Esophagus muscularis mucosa (tissue), 4 donors: ENCODE measurements around the gene ZNF580. TPM values are rescaled to one million over a fixed set of nuclear protein-coding genes. Genes with fewer than 3 reads are reported as not detected.

Experiments used
- DNase-seq: peaks from one replicate; pipeline ENCODE4 v3.0.0-alpha.2; 2017; ENCODE audit errors: extremely low spot score
- H3K27ac ChIP-seq, 4 donors: fragments of 200-600 bp; sonication (generic); replicated peaks in 1 of 4; 1 replicate in 3 of 4; 2 replicates in 1 of 4; pipeline ENCODE4 v1.5.1; 2016 to 2019; ENCODE audit warnings: mild to moderate bottlenecking in 1 of 4
- H3K27me3 ChIP-seq, 4 donors: fragments of 200-600 bp; sonication (generic); one replicate each; pipeline versions ENCODE4 v1.5.1 to v1.6.0; 2016 to 2019
- H3K36me3 ChIP-seq, 4 donors: fragments of 200-600 bp; sonication (generic); one replicate each; pipeline ENCODE4 v1.5.1; 2016 to 2019
- H3K4me1 ChIP-seq, 4 donors: fragments of 200-600 bp; sonication (generic); one replicate each; pipeline ENCODE4 v1.5.1; 2016 to 2019
- H3K4me3 ChIP-seq, 4 donors: fragments of 200-600 bp; sonication (generic); 1 replicate in 2 of 4; 2 replicates in 2 of 4; pipeline ENCODE4 v1.5.1; 2016 to 2019; ENCODE audit warnings: mild to moderate bottlenecking in 4 of 4, moderate library complexity in 1 of 4
- H3K9me3 ChIP-seq, 4 donors: fragments of 200-600 bp; sonication (generic); 1 replicate in 3 of 4; 2 replicates in 1 of 4; pipeline ENCODE4 v1.5.1; 2016 to 2019
- EP300 ChIP-seq: sonication (generic); formaldehyde crosslinking; IDR thresholded peaks from one replicate; pipeline ENCODE4 v1.6.1; 2017; ENCODE audit warnings: antibody characterized with exemption
- POLR2A ChIP-seq: fragments of 450-650 bp; IDR thresholded peaks from one replicate; pipeline ENCODE4 v1.6.1; 2017; ENCODE audit warnings: antibody characterized with exemption, moderate library complexity, mild to moderate bottlenecking, low read depth
- POLR2AphosphoS5 ChIP-seq, 2 donors: sonication (generic); formaldehyde crosslinking; IDR thresholded peaks; one replicate each; pipeline ENCODE4 v1.6.1; 2017; ENCODE audit warnings: antibody characterized with exemption in 2 of 2
- WGBS: methylation state at CpG from one replicate; pipeline ENCODE4 v1.1.5; 2018; 5-methylcytosine and 5-hydroxymethylcytosine counted together
- intact Hi-C: fragments of 100-400 bp; cut with DNase I; formaldehyde crosslinking; loops from one replicate; pipeline ENCODE4 v1.15.1; 2023
- total RNA-seq, 4 donors: library from RNA; depleted of rRNA; stranded (reverse); fragments of >200 nt; gene quantifications; one replicate each; pipeline versions ENCODE4 v1.1.0 to v1.2.1, GENCODE V29; 2016
- TF ChIP-seq, protein P1 (sequence below), 3 experiments: fragments of 200-600 bp in 2 of 3; fragments of 450-650 bp in 1 of 3; sonication (generic) in 2 of 3; IDR thresholded peaks; one replicate each; pipeline ENCODE4 v1.5.1; 2017 to 2019; ENCODE audit warnings: antibody characterized with exemption in 3 of 3, mild to moderate bottlenecking in 2 of 3, moderate library complexity in 1 of 3

Gene ZNF580
- total RNA-seq, 4 donors from 2014 or later = 38.3 to 66.8 (median 43.1) TPM

GRCh38 chr19:55678121-55678671 lies 37.4 kb downstream of the ZNF580 start:
- 85% methylated on average over 8 of the region's 21 CpGs for WGBS
- intact Hi-C loops = no loop called here
- Histone ChIP-seq H3K36me3 (peaks cover 26 to 69% (median 65%) of the 10 kb centered on the region in 4 donors), H3K4me3 (no peak overlapping the region), H3K27ac (peak overlapping the region in 2 of 4 donors; percentile 25 to 41), H3K4me1 (peaks cover 38 to 74% (median 58%) of the 10 kb centered on the region in 4 donors), H3K9me3 (no peaks in the 10 kb centered on the region), H3K27me3 (no peaks in the 10 kb centered on the region)
- TF ChIP-seq EP300 (no peak), POLR2A (no peak), POLR2AphosphoS5 (IDR thresholded peaks at IDR 0.05) (no peak)
- TF ChIP-seq, protein P1, sequence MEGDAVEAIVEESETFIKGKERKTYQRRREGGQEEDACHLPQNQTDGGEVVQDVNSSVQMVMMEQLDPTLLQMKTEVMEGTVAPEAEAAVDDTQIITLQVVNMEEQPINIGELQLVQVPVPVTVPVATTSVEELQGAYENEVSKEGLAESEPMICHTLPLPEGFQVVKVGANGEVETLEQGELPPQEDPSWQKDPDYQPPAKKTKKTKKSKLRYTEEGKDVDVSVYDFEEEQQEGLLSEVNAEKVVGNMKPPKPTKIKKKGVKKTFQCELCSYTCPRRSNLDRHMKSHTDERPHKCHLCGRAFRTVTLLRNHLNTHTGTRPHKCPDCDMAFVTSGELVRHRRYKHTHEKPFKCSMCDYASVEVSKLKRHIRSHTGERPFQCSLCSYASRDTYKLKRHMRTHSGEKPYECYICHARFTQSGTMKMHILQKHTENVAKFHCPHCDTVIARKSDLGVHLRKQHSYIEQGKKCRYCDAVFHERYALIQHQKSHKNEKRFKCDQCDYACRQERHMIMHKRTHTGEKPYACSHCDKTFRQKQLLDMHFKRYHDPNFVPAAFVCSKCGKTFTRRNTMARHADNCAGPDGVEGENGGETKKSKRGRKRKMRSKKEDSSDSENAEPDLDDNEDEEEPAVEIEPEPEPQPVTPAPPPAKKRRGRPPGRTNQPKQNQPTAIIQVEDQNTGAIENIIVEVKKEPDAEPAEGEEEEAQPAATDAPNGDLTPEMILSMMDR (IDR thresholded peaks at IDR 0.05) = no peak
- DNase-seq = no peak

- Histone ChIP-seq H3K27ac (no peak overlapping the region), H3K27me3 (no peaks in the 10 kb centered on the region), H3K4me3 (no peak overlapping the region), H3K9me3 (no peaks in the 10 kb centered on the region), H3K36me3 (peaks cover 26 to 72% (median 67%) of the 10 kb centered on the region in 4 donors), H3K4me1 (peaks cover 33 to 74% (median 52%) of the 10 kb centered on the region in 4 donors)
- WGBS = 79% methylated on average over 11 of the region's 24 CpGs
- DNase-seq = no peak
- TF ChIP-seq EP300 = no peak
- TF ChIP-seq POLR2AphosphoS5 (IDR thresholded peaks at IDR 0.05) = no peak
- TF ChIP-seq, protein P1 (IDR thresholded peaks at IDR 0.05) = no peak
- no peak for TF ChIP-seq POLR2A
- intact Hi-C loops = no loop called here
These were observed 38.8 kb downstream of the ZNF580 start for GRCh38 chr19:55679343-55680257.

DNA sequence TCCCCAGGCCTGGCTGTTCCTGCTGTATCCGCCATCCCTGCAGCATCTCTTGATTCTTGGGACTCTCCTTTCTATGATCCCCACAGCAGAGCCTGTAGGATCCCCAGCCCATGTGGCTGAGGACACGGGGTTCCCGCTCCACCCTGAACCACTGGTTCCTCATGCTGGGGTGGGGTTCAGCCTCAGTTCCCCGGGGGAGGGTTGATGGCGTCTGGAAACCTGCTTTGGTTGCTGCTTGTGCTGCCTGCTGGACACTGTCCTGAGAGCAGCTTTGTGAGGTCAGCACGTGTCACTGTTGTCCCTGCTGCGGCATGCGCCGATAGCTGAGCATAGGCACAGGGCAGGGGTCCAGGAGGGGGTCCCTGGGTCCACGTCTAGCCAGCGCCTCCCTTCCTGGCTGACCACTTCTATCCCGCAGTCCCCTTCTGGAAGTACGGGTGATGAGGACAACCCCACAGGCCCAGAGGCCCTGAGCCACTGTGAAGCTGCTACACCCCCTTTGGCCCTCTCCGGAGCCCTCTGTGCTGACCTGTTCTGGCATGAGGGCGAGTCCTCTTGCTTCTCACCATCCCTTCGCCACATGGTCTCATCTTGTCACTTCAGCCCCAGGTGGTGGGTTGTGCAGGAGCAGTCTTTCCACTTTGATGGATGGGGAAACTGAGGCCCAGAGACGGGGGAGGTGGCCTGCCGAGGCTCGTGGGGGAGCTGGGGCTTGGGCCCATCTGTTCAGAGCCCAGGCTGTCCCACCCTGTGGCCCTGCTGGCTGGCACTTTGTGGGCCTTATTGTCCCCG lies 39.7 kb downstream of the ZNF580 start:
- peaks cover 35 to 81% (median 76%) of the 10 kb centered on the region in 4 donors for H3K36me3 ChIP-seq
- H3K9me3 ChIP-seq = no peaks in the 10 kb centered on the region
- DNase-seq = no peak
- no peak overlapping the region for H3K27ac ChIP-seq
- TF ChIP-seq, protein P1 (IDR thresholded peaks at IDR 0.05) = no peak
- no peak for TF ChIP-seq POLR2A
- no peak for TF ChIP-seq EP300
- no peak for TF ChIP-seq POLR2AphosphoS5 (IDR thresholded peaks at IDR 0.05)
- H3K4me3 ChIP-seq = no peak overlapping the region
- no peaks in the 10 kb centered on the region for H3K27me3 ChIP-seq
- intact Hi-C loops = no loop called here
- peaks cover 32 to 78% (median 50%) of the 10 kb centered on the region in 4 donors for H3K4me1 ChIP-seq
- 90% methylated on average over 18 of the region's 20 CpGs for WGBS

- TF ChIP-seq POLR2A = no peak
- TF ChIP-seq POLR2AphosphoS5 (IDR thresholded peaks at IDR 0.05) = no peak
- TF ChIP-seq, protein P1 (IDR thresholded peaks at IDR 0.05) = no peak
- TF ChIP-seq EP300 = no peak
- Histone ChIP-seq H3K27me3 (no peaks in the 10 kb centered on the region), H3K9me3 (no peaks in the 10 kb centered on the region), H3K27ac (no peak overlapping the region), H3K4me1 (peaks cover 27 to 76% (median 44%) of the 10 kb centered on the region in 4 donors), H3K4me3 (no peak overlapping the region), H3K36me3 (peaks cover 39 to 90% (median 85%) of the 10 kb centered on the region in 4 donors)
- WGBS = 79% methylated on average over 9 of the region's 9 CpGs
- no peak for DNase-seq
- intact Hi-C loops = no loop called here
These were observed 40.6 kb downstream of the ZNF580 start for GRCh38 chr19:55681131-55682092.
